DOHH2 (cell line): ENCODE measurements around the gene C16orf95.
"Not testable (repeated sequence)": the region's sequence is repeated elsewhere in the genome, so short reads cannot be mapped to it uniquely, and the experiment has no call there.

ENCODE experiments used
- H3F3A ChIP-seq: fragments of 200-600 bp; sonication (generic), shearing (Covaris generic); 2 replicates; pipeline ENCODE4 v1.6.0; 2016; ENCODE audit warnings: antibody characterized with exemption, mild to moderate bottlenecking; ENCODE audit not compliant: control insufficient read depth, insufficient read depth
- H3K27ac ChIP-seq: fragments of 200-600 bp; sonication (generic); 2 replicates; pipeline ENCODE4 v1.5.1; 2014; ENCODE audit warnings: low read depth, mild to moderate bottlenecking, low read length, moderate library complexity
- H3K27me3 ChIP-seq: fragments of 200-600 bp; sonication (generic); 2 replicates; pipeline ENCODE4 v1.6.1; 2014; ENCODE audit warnings: mild to moderate bottlenecking, low read length, mixed read lengths; ENCODE audit not compliant: control insufficient read depth
- H3K36me3 ChIP-seq: fragments of 200-600 bp; sonication (generic); 2 replicates; pipeline ENCODE4 v1.6.1; 2014; ENCODE audit warnings: mild to moderate bottlenecking, low read length, moderate library complexity, mixed read lengths; ENCODE audit not compliant: control insufficient read depth
- H3K4me1 ChIP-seq: fragments of 200-600 bp; sonication (generic); 2 replicates; pipeline ENCODE4 v1.6.1; 2014; ENCODE audit warnings: mild to moderate bottlenecking, low read length, mixed read lengths; ENCODE audit not compliant: control insufficient read depth
- H3K4me2 ChIP-seq: fragments of 200-600 bp; sonication (generic); 2 replicates; pipeline ENCODE4 v1.6.0; 2014; ENCODE audit warnings: mild to moderate bottlenecking, low read length, moderate library complexity
- H3K4me3 ChIP-seq: fragments of 200-600 bp; sonication (generic); 2 replicates; pipeline ENCODE4 v1.5.1; 2014; ENCODE audit warnings: mild to moderate bottlenecking, low read length, mixed read lengths
- H3K79me2 ChIP-seq: fragments of 200-600 bp; sonication (generic); 2 replicates; pipeline ENCODE4 v1.6.1; 2014; ENCODE audit warnings: mild to moderate bottlenecking, low read length, mixed read lengths; ENCODE audit not compliant: control insufficient read depth
- H3K9me2 ChIP-seq: fragments of 200-600 bp; sonication (generic); replicated peaks from 2 replicates; pipeline ENCODE4 v1.6.1; 2014; ENCODE audit warnings: mild to moderate bottlenecking, low read length, mixed read lengths; ENCODE audit not compliant: control insufficient read depth
- H3K9me3 ChIP-seq: fragments of 200-600 bp; sonication (generic); 2 replicates; pipeline ENCODE4 v1.6.1; 2014; ENCODE audit warnings: antibody characterized with exemption, low read length, mixed read lengths; ENCODE audit not compliant: control insufficient read depth, insufficient read depth
- H4K20me1 ChIP-seq: fragments of 200-600 bp; sonication (generic); 2 replicates; pipeline ENCODE4 v1.6.0; 2014; ENCODE audit warnings: low read depth, mild to moderate bottlenecking, antibody characterized with exemption, low read length, moderate library complexity; ENCODE audit not compliant: control insufficient read depth, insufficient read depth
- EZH2phosphoT487 ChIP-seq: fragments of 200-600 bp; sonication (generic); IDR thresholded peaks from 2 replicates; pipeline ENCODE4 v1.6.1; 2017; ENCODE audit warnings: borderline replicate concordance, mild to moderate bottlenecking, antibody characterized with exemption, low read length, moderate library complexity, mixed read lengths
- TF ChIP-seq, protein P1 (sequence below): fragments of 200-600 bp; sonication (generic); IDR thresholded peaks from one replicate; pipeline ENCODE4 v1.5.1; 2014; ENCODE audit warnings: antibody characterized with exemption, mild to moderate bottlenecking, low read depth, low read length; ENCODE audit not compliant: poor library complexity, severe bottlenecking

The C16orf95 gene

DNA sequence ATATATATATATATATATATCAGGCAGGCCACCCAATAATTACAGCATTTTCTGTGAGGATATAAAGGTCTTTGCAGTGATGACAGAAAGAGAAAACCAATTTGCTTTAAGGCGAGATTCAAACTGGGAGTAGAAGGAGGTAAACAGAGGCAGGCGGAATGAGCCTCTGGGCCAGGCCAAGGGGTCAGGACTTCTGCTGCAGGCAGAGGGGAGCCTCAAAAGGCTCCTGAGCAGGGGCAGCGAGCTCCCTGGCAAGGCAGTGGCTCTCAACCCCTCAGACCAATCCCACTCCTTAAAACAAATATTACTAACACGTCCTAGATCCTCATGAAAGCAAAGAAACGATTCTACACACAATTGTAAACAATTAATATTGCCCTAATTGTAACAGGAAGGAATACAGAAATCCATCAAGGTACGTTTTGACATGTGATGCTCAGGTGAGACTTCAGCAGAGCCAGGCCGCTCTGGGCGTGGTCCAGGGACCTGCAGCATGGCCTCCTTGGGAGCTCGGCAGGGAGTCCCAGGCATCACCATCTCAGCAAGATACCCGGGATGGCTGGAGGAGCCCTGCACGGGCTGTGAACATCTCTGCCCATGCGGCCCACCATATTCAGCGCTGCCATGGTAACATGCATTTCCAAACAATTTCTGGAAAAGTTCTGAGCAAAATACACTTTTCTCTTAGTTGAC is 48.0 kb upstream of the C16orf95 start:
- Histone ChIP-seq H3K79me2 (peaks cover 64% of the 10 kb centered on the region), H3F3A (peaks cover 2% of the 10 kb centered on the region; the same call in 1 of the 2 replicates), H3K27me3 (no peaks in the 10 kb centered on the region), H3K36me3 (peaks cover 31% of the 10 kb centered on the region), H3K4me1 (peaks cover 25% of the 10 kb centered on the region), H3K9me2 (no peaks in the 10 kb centered on the region), H4K20me1 (peaks cover 13% of the 10 kb centered on the region), H3K4me3 (no peak overlapping the region), H3K9me3 (no peaks in the 10 kb centered on the region), H3K4me2 (no peak overlapping the region), H3K27ac (no peak overlapping the region)
- TF ChIP-seq EZH2phosphoT487 = no peak
- TF ChIP-seq, protein P1, sequence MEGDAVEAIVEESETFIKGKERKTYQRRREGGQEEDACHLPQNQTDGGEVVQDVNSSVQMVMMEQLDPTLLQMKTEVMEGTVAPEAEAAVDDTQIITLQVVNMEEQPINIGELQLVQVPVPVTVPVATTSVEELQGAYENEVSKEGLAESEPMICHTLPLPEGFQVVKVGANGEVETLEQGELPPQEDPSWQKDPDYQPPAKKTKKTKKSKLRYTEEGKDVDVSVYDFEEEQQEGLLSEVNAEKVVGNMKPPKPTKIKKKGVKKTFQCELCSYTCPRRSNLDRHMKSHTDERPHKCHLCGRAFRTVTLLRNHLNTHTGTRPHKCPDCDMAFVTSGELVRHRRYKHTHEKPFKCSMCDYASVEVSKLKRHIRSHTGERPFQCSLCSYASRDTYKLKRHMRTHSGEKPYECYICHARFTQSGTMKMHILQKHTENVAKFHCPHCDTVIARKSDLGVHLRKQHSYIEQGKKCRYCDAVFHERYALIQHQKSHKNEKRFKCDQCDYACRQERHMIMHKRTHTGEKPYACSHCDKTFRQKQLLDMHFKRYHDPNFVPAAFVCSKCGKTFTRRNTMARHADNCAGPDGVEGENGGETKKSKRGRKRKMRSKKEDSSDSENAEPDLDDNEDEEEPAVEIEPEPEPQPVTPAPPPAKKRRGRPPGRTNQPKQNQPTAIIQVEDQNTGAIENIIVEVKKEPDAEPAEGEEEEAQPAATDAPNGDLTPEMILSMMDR = no peak

DNA sequence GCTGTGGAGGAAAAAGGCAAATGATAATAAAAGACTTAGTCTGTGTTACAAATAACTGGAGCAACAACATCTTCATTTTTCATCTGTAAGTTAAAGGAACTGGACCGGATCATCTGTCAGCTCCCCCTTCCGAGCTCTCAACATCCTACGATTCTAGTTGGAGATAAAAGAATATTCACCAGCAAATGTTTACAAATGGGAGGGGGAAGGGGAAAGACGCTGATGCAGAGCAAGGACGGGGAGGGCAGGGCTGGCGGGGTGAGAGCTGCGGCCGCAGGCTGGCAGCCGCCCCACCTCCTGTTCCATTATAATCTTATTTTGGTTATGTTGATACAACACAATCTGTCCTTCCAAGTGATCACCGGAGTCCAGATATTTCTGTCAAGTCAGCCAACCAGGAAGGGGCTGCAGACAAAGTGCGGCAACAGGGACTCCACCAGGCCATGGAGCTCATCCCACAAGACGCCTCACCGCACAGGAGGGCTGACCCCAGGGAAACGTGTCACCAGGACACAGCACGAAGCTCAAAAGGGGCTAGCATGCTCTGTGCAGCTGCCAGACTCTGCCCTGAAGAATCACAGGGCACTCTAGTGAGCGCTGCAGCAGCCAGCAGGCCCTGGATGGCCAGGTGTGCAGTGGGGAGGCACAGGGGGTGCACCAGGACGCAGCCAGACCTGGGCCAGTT is 46.7 kb upstream of the C16orf95 start:
- Histone ChIP-seq H3K9me2 (no peaks in the 10 kb centered on the region), H3F3A (peaks cover 2% of the 10 kb centered on the region; the same call in 1 of the 2 replicates), H3K27ac (no peak overlapping the region), H3K4me3 (no peak overlapping the region), H3K79me2 (peaks cover 52% of the 10 kb centered on the region), H4K20me1 (peaks cover 6% of the 10 kb centered on the region), H3K9me3 (no peaks in the 10 kb centered on the region), H3K36me3 (peaks cover 40% of the 10 kb centered on the region), H3K4me2 (no peak overlapping the region), H3K27me3 (no peaks in the 10 kb centered on the region), H3K4me1 (peaks cover 15% of the 10 kb centered on the region)
- TF ChIP-seq, protein P1 = no peak
- no peak for TF ChIP-seq EZH2phosphoT487

DNA sequence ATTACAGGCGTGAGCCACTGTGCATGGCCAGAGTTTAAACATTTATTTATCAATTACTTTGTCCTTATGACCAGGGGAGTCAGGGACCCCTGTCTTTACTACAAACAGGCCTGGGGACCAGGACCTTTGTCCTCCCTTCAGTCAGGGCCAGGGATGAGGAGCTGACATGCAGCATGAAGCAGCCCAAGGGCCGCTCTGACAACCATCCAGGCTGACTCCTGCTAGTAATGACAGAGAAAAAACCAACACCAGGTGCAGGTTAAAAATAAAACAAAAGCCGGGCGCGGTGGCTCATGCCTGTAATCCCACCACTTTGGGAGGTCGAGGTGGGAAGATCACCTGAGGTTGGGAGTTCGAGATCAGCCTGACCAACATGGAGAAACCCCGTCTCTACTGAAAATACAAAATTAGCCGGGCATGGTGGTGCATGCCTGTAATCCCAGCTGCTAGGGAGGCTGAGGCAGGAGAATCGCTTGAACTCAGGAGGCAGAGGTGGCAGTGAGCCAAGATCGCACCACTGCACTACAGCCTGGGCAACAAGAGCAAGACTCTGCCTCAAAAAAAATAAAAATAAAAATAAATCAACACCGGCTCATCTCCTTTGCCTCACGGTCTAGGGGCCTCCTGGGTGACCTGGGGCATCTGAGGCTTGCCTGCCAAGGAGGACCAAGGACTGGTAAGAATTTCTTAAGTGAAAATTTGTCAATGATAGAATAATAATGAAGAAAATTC is 45.8 kb upstream of the C16orf95 start:
- not testable (repeated sequence) for H3F3A ChIP-seq, H3K4me2 ChIP-seq, H3K4me3 ChIP-seq, H4K20me1 ChIP-seq, H3K4me1 ChIP-seq, H3K27ac ChIP-seq, H3K9me2 ChIP-seq, H3K27me3 ChIP-seq, H3K9me3 ChIP-seq
- Histone ChIP-seq H3K36me3 (peaks cover 49% of the 10 kb centered on the region), H3K79me2 (peaks cover 44% of the 10 kb centered on the region)
